Neuronal stem cell (in vitro differentiated cells): ENCODE measurements around the gene TAF4.

ENCODE experiments used
- DNase-seq: peaks from one replicate; pipeline ENCODE4 v3.0.0-alpha.2; 2013; ENCODE audit warnings: low spot score
- H2AFZ ChIP-seq: one replicate; pipeline ENCODE4 v1.6.1; 2013; ENCODE audit warnings: mild to moderate bottlenecking, low read length, inconsistent platforms
- H2AK5ac ChIP-seq: 2 replicates; pipeline ENCODE4 v1.6.1; 2013; ENCODE audit warnings: low read depth, mild to moderate bottlenecking, inconsistent platforms, low read length, moderate library complexity, mixed read lengths
- H2BK120ac ChIP-seq: 2 replicates; pipeline ENCODE4 v1.6.1; 2013; ENCODE audit warnings: low read depth, mild to moderate bottlenecking, inconsistent platforms, low read length, moderate library complexity, mixed read lengths
- H2BK12ac ChIP-seq: one replicate; pipeline ENCODE4 v1.6.1; 2013; ENCODE audit warnings: low read length, inconsistent platforms
- H2BK15ac ChIP-seq: 2 replicates; pipeline ENCODE4 v1.6.1; 2013; ENCODE audit warnings: mild to moderate bottlenecking, low read length, inconsistent platforms, mixed read lengths
- H2BK5ac ChIP-seq: one replicate; pipeline ENCODE4 v1.6.1; 2013; ENCODE audit warnings: inconsistent platforms, mild to moderate bottlenecking, low read length, moderate library complexity
- H3K14ac ChIP-seq: one replicate; pipeline ENCODE4 v1.6.1; 2013; ENCODE audit warnings: low read length, inconsistent platforms
- H3K18ac ChIP-seq: 2 replicates; pipeline ENCODE4 v1.6.1; 2013; ENCODE audit warnings: low read length, inconsistent platforms
- H3K23ac ChIP-seq: 2 replicates; pipeline ENCODE4 v1.6.1; 2013; ENCODE audit warnings: low read depth, mild to moderate bottlenecking, mixed read lengths, low read length, inconsistent platforms; ENCODE audit not compliant: poor library complexity
- H3K27ac ChIP-seq: replicated peaks from 3 replicates; pipeline ENCODE4 v1.5.1; 2013; ENCODE audit warnings: low read length, inconsistent platforms
- H3K27me3 ChIP-seq, 3 experiments: 2 replicates each; pipeline ENCODE4 v1.6.1; 2013; ENCODE audit warnings: low read length in 3 of 3, mild to moderate bottlenecking in 2 of 3, inconsistent platforms in 1 of 3, low read depth in 1 of 3, mixed read lengths in 1 of 3, moderate library complexity in 1 of 3; ENCODE audit not compliant: control insufficient read depth in 3 of 3, insufficient read depth in 3 of 3
- H3K36me3 ChIP-seq, 2 donors: replicated peaks in 1 of 2; 2 replicates each; pipeline ENCODE4 v1.6.1; 2013; ENCODE audit warnings: low read length in 2 of 2; ENCODE audit not compliant: control insufficient read depth in 2 of 2, insufficient read depth in 2 of 2
- H3K4ac ChIP-seq: 2 replicates; pipeline ENCODE4 v1.6.1; 2013; ENCODE audit warnings: inconsistent platforms, mild to moderate bottlenecking, low read length, moderate library complexity
- H3K4me1 ChIP-seq, 2 donors: 1 replicate in 1 of 2; 2 replicates in 1 of 2; pipeline ENCODE4 v1.6.1; 2013; ENCODE audit warnings: low read length in 2 of 2, low read depth in 1 of 2; ENCODE audit not compliant: control insufficient read depth in 2 of 2, insufficient read depth in 1 of 2
- H3K4me2 ChIP-seq: one replicate; pipeline ENCODE4 v1.6.1; 2013; ENCODE audit warnings: mild to moderate bottlenecking, low read length, inconsistent platforms; ENCODE audit not compliant: insufficient read depth, poor library complexity, severe bottlenecking
- H3K4me3 ChIP-seq, 2 donors: 2 replicates each; pipeline ENCODE4 v1.5.1; 2013; ENCODE audit warnings: low read length in 2 of 2, mild to moderate bottlenecking in 2 of 2, inconsistent platforms in 1 of 2, moderate library complexity in 1 of 2
- H3K79me1 ChIP-seq: one replicate; pipeline ENCODE4 v1.6.1; 2013; ENCODE audit warnings: low read depth, mild to moderate bottlenecking, inconsistent platforms, low read length, moderate library complexity
- H3K9ac ChIP-seq: one replicate; pipeline ENCODE4 v1.6.1; 2013; ENCODE audit warnings: mild to moderate bottlenecking, low read depth, low read length, inconsistent platforms; ENCODE audit not compliant: poor library complexity
- H3K9me3 ChIP-seq, 2 donors: replicated peaks in 1 of 2; 2 replicates each; pipeline versions ENCODE3 to v1.6.1; 2013; ENCODE audit warnings: low read length in 2 of 2, mild to moderate bottlenecking in 2 of 2, inconsistent platforms in 1 of 2, low read depth in 1 of 2, mixed read lengths in 1 of 2, moderate library complexity in 1 of 2; ENCODE audit not compliant: control insufficient read depth in 2 of 2, insufficient read depth in 1 of 2
- H4K8ac ChIP-seq: one replicate; pipeline ENCODE4 v1.6.1; 2013; ENCODE audit warnings: low read depth, mild to moderate bottlenecking, inconsistent platforms, low read length, moderate library complexity
- H4K91ac ChIP-seq: one replicate; pipeline ENCODE4 v1.6.1; 2013; ENCODE audit warnings: low read length, low read depth, mild to moderate bottlenecking, inconsistent platforms; ENCODE audit not compliant: poor library complexity
- WGBS, 2 donors: extraction: QIAGEN DNeasy Blood & Tissue Kit; methylation state at CpG; one replicate each; pipeline ENCODE4 v1.1.7; 2013; ENCODE audit warnings: missing lambda C conversion rate in 2 of 2, mixed read lengths in 1 of 2; ENCODE audit not compliant: insufficient read length in 2 of 2, insufficient replicate concordance in 1 of 2; ENCODE audit errors: extremely low coverage in 2 of 2; 5-methylcytosine and 5-hydroxymethylcytosine counted together

TAF4 gene

GRCh38 chr20:62018437-62019143 is 47.1 kb downstream of the TAF4 start:
- no CpG with 5 or more reads among the region's 23 CpGs for WGBS, 2 donors
- Histone ChIP-seq H3K27me3 (no peaks in the 10 kb centered on the region), H2BK15ac (no peak overlapping the region), H3K18ac (no peak overlapping the region), H2AFZ (no peak overlapping the region), H3K4ac (no peak overlapping the region), H2BK12ac (no peak overlapping the region), H2BK5ac (no peak overlapping the region), H3K36me3 (peaks cover under 1 to 8% of the 10 kb centered on the region in 2 donors), H3K14ac (peak overlapping the region; percentile 38), H3K4me1 (peaks cover 18 to 24% of the 10 kb centered on the region in 2 donors), H3K27ac (no peak overlapping the region), H3K4me3 (no peak overlapping the region), H2AK5ac (peak overlapping the region; percentile 75), H3K23ac (no peak overlapping the region), H3K9ac (no peak overlapping the region), H3K4me2 (no peak overlapping the region), H4K8ac (no peak overlapping the region), H4K91ac (no peak overlapping the region), H3K79me1 (peaks cover 28% of the 10 kb centered on the region), H3K9me3 (no peaks in the 10 kb centered on the region), H2BK120ac (no peak overlapping the region)
- DNase-seq, result no peak

GRCh38 chr20:62015540-62016288 is 50.0 kb downstream of the TAF4 start:
- Histone ChIP-seq H3K18ac (no peak overlapping the region), H3K23ac (no peak overlapping the region), H3K14ac (no peak overlapping the region), H3K27ac (no peak overlapping the region), H2AK5ac (no peak overlapping the region), H3K9ac (no peak overlapping the region), H3K79me1 (peaks cover 28% of the 10 kb centered on the region), H4K8ac (no peak overlapping the region), H3K27me3 (no peaks in the 10 kb centered on the region), H3K4me1 (peaks cover 0 to 3% of the 10 kb centered on the region in 2 donors), H2AFZ (no peak overlapping the region), H3K4ac (no peak overlapping the region), H2BK5ac (no peak overlapping the region), H2BK12ac (no peak overlapping the region), H3K4me3 (no peak overlapping the region), H3K9me3 (no peaks in the 10 kb centered on the region), H3K36me3 (peaks cover 18 to 35% of the 10 kb centered on the region in 2 donors), H2BK120ac (no peak overlapping the region), H2BK15ac (no peak overlapping the region), H3K4me2 (no peak overlapping the region), H4K91ac (no peak overlapping the region)
- WGBS, 2 donors, result 100% methylated on average over 1 of the region's 24 CpGs; no CpG with 5 or more reads in 1 of the 2 donors
- DNase-seq, result no peak

GRCh38 chr20:62014889-62015537 is 50.7 kb downstream of the TAF4 start:
- Histone ChIP-seq H3K14ac (no peak overlapping the region), H2BK12ac (no peak overlapping the region), H2BK15ac (no peak overlapping the region), H3K4ac (no peak overlapping the region), H3K36me3 (peaks cover 18 to 39% of the 10 kb centered on the region in 2 donors), H4K91ac (no peak overlapping the region), H3K4me3 (no peak overlapping the region), H2BK5ac (peak overlapping the region; percentile 16), H3K4me2 (no peak overlapping the region), H3K79me1 (peaks cover 26% of the 10 kb centered on the region), H4K8ac (no peak overlapping the region), H3K23ac (peak overlapping the region; percentile 94), H3K27me3 (no peaks in the 10 kb centered on the region), H3K27ac (no peak overlapping the region), H2BK120ac (no peak overlapping the region), H2AK5ac (no peak overlapping the region), H3K18ac (no peak overlapping the region), H2AFZ (no peak overlapping the region), H3K4me1 (peaks cover 0 to 3% of the 10 kb centered on the region in 2 donors), H3K9ac (peak overlapping the region; percentile 63), H3K9me3 (no peaks in the 10 kb centered on the region)
- WGBS, 2 donors, result no CpG with 5 or more reads among the region's 14 CpGs
- DNase-seq, result no peak

- H2BK5ac ChIP-seq, result peak overlapping the region; percentile 16
- no peak overlapping the region for H3K4me3 ChIP-seq
- H3K36me3 ChIP-seq, result peaks cover 24 to 45% of the 10 kb centered on the region in 2 donors
- no peak overlapping the region for H3K27ac ChIP-seq
- no peak overlapping the region for H3K4me2 ChIP-seq
- no peak for DNase-seq
- no peaks in the 10 kb centered on the region for H3K27me3 ChIP-seq
- H4K8ac ChIP-seq, result no peak overlapping the region
- no peak overlapping the region for H4K91ac ChIP-seq
- H2BK120ac ChIP-seq, result no peak overlapping the region
- no peak overlapping the region for H2BK15ac ChIP-seq
- no peaks in the 10 kb centered on the region for H3K9me3 ChIP-seq
- H2BK12ac ChIP-seq, result peak overlapping the region; percentile 22
- no peak overlapping the region for H2AK5ac ChIP-seq
- H2AFZ ChIP-seq, result no peak overlapping the region
- H3K4ac ChIP-seq, result peak overlapping the region; percentile 66
- peaks cover 0 to 3% of the 10 kb centered on the region in 2 donors for H3K4me1 ChIP-seq
- H3K9ac ChIP-seq, result peak overlapping the region; percentile 60
- H3K14ac ChIP-seq, result no peak overlapping the region
- H3K23ac ChIP-seq, result no peak overlapping the region
- H3K18ac ChIP-seq, result peak overlapping the region; percentile 76
- peaks cover 23% of the 10 kb centered on the region for H3K79me1 ChIP-seq
- WGBS, 2 donors, result no CpG with 5 or more reads among the region's 12 CpGs
Measured at GRCh38 chr20:62014488-62014775, 51.2 kb downstream of the TAF4 start.
